ENCODE measurements around the gene NTMT2.
"Not testable (repeated sequence)": the region's sequence is repeated elsewhere in the genome, so short reads cannot be mapped to it uniquely, and the experiment has no call there.

DNA sequence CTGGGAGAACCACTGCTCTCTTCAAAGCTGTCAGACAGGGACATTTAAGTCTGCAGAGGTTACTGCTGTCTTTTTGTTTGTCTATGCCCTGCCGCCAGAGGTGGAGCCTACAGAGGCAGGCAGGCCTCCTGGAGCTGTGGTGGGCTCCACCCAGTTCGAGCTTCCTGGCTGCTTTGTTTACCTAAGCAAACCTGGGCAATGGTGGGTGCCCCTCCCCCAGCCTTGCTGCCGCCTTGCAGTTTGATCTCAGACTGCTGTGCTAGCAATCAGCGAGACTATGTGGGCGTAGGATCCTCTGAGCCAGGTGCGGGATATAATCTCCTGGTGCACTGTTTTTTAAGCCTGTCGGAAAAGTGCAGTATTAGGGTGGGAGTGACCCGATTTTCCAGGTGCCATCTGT is 32.6 kb upstream of the NTMT2 start:
- not testable (repeated sequence) for TF ChIP-seq EZH2 (IDR thresholded peaks at IDR 0.05; ENCODE audit: low read depth)
- TF ChIP-seq, protein P1, sequence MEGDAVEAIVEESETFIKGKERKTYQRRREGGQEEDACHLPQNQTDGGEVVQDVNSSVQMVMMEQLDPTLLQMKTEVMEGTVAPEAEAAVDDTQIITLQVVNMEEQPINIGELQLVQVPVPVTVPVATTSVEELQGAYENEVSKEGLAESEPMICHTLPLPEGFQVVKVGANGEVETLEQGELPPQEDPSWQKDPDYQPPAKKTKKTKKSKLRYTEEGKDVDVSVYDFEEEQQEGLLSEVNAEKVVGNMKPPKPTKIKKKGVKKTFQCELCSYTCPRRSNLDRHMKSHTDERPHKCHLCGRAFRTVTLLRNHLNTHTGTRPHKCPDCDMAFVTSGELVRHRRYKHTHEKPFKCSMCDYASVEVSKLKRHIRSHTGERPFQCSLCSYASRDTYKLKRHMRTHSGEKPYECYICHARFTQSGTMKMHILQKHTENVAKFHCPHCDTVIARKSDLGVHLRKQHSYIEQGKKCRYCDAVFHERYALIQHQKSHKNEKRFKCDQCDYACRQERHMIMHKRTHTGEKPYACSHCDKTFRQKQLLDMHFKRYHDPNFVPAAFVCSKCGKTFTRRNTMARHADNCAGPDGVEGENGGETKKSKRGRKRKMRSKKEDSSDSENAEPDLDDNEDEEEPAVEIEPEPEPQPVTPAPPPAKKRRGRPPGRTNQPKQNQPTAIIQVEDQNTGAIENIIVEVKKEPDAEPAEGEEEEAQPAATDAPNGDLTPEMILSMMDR (conservative IDR thresholded peaks at IDR 0.05): not testable (repeated sequence)

All from PC-9 (cell line).